Bronchial epithelial cell (primary cell): ENCODE measurements around the gene EGFLAM. TPM values are rescaled to one million over a fixed set of nuclear protein-coding genes. Genes with fewer than 3 reads are reported as not detected.

ENCODE experiments used
- DNase-seq: peaks from one replicate; pipeline ENCODE4 v3.0.0-alpha.2; 2010; ENCODE audit warnings: low read depth
- FAIRE-seq: peaks from 2 replicates; lab custom pipeline; 2011; peaks lifted over from hg19 to GRCh38; lab: Jason Lieb, UNC
- H3K27me3 ChIP-seq: 2 replicates; pipeline ENCODE4 v1.5.1; 2011; ENCODE audit warnings: low read length; ENCODE audit not compliant: control insufficient read depth, insufficient read depth
- H3K36me3 ChIP-seq: 2 replicates; pipeline ENCODE4 v1.5.1; 2011; ENCODE audit warnings: low read length; ENCODE audit not compliant: control insufficient read depth, insufficient read depth
- H3K4me3 ChIP-seq: 2 replicates; pipeline ENCODE4 v1.5.1; 2011; ENCODE audit warnings: mild to moderate bottlenecking, low read depth, low read length, control low read depth
- CTCF ChIP-seq: IDR thresholded peaks from 2 replicates; pipeline ENCODE4 v1.5.1; 2011; ENCODE audit warnings: mild to moderate bottlenecking, moderate library complexity, low read length, control low read depth, inconsistent platforms; ENCODE audit not compliant: insufficient read depth, severe bottlenecking
- total RNA-seq: library from RNA; depleted of rRNA; stranded (reverse); fragments of >200 nt; gene quantifications from 2 replicates; pipeline ENCODE4 v1.2.1, GENCODE V29; 2014

Gene EGFLAM
- total RNA-seq, 1 donor from 2014 or later, result 0.53 TPM

- Histone ChIP-seq H3K4me3 (no peak overlapping the region), H3K36me3 (no peaks in the 10 kb centered on the region), H3K27me3 (no peaks in the 10 kb centered on the region)
- FAIRE-seq (peak; percentile 94), DNase-seq (peak; percentile 10)
- no peak for TF ChIP-seq CTCF
Observed at GRCh38 chr5:38473008-38473407, 214.6 kb downstream of the EGFLAM start.

GRCh38 chr5:38478166-38478565 is 219.8 kb downstream of the EGFLAM start:
- no peak for FAIRE-seq
- no peak for DNase-seq

GRCh38 chr5:38478878-38479277 is 220.5 kb downstream of the EGFLAM start:
- FAIRE-seq (no peak), DNase-seq (no peak)
- Histone ChIP-seq H3K36me3 (no peaks in the 10 kb centered on the region), H3K27me3 (no peaks in the 10 kb centered on the region), H3K4me3 (no peak overlapping the region)
- TF ChIP-seq CTCF, result no peak

More at GRCh38 chr5:38478166-38478565, 219.8 kb downstream of the EGFLAM start:
- Histone ChIP-seq H3K27me3 (no peaks in the 10 kb centered on the region), H3K36me3 (no peaks in the 10 kb centered on the region), H3K4me3 (no peak overlapping the region)
- no peak for TF ChIP-seq CTCF

GRCh38 chr5:38479315-38479904 is 221.1 kb downstream of the EGFLAM start:
- FAIRE-seq, result peak; percentile 18
- no peaks in the 10 kb centered on the region for H3K36me3 ChIP-seq
- no peaks in the 10 kb centered on the region for H3K27me3 ChIP-seq
- H3K4me3 ChIP-seq, result no peak overlapping the region
- no peak for TF ChIP-seq CTCF
- no peak for DNase-seq

- no peak for TF ChIP-seq CTCF
- H3K27me3 ChIP-seq, result no peaks in the 10 kb centered on the region
Observed at GRCh38 chr5:38483805-38484398, 225.5 kb downstream of the EGFLAM start.

More at GRCh38 chr5:38483805-38484398, 225.5 kb downstream of the EGFLAM start:
- DNase-seq (no peak), FAIRE-seq (no peak)
- Histone ChIP-seq H3K4me3 (no peak overlapping the region), H3K36me3 (no peaks in the 10 kb centered on the region)
